Measurements from ENCODE around the gene GPR155.
"Not testable (repeated sequence)": the region's sequence is repeated elsewhere in the genome, so short reads cannot be mapped to it uniquely, and the experiment has no call there.

The GPR155 gene

GRCh38 chr2:174492963-174493431, 6.2 kb upstream of the GPR155 start:
- peak; percentile 21 for DNase-seq (ENCODE audit: low read depth)

GRCh38 chr2:174491947-174492346, 5.1 kb upstream of the GPR155 start:
- DNase-seq (ENCODE audit: low read depth) = no peak

- DNase-seq (ENCODE audit: low read depth) = no peak
Observed at GRCh38 chr2:174490051-174490450, 3.2 kb upstream of the GPR155 start.

GRCh38 chr2:174489520-174489919, 2.7 kb upstream of the GPR155 start:
- not testable (repeated sequence) for DNase-seq (ENCODE audit: low read depth)

DNA sequence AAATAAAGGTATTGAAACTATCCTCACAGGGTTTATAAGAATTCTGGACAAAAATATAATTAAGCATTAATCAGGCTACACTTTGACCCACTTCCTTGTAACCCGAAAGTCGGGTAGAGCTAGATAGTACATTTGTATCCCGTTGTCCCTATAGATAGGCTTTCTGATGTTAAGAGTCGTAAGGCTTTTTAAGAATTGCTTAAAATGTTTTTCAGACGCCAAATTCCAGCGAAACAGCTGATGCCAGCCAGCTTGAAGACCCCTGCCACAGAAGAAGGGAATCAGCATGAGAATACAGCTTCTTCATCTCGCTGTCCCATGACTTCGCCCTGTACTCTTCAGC, 962 bp upstream of the GPR155 start:
- no peak for DNase-seq (ENCODE audit: low read depth)

DNA sequence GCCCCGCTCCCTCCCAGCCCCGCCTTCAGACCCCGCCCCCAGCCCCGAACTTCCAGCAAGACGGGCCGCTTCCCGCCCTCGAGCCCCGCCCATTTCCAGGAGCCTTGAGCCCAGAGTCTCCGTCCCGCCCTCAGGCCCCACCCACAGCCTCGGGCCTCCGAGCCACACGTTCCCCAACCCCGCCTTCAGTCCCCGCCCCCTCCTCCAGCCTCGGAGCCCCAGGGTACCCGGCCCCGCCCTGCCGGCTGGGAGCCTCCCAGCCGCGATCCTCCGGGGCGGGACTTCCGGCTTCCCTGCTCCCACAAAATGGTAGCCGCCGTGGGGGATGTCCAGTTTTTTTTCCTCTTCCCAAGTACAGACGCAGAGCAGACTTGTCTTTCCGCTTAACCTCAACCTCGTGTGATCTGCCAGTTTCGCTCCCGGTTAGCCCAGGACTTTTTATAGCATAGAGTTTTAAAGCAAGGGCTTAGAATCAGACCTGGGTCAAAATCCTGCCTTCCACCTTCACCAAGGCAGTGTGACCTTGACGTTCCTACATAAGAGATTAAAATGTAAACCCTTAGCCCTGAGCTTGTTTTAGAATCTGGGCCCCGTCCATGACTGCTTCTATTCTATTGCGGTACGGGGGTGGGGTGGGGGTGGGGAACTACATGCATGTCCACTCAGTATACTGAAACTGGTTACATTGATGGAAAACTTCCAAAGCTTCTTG, 435 bp upstream of the GPR155 start:
- peak; percentile 97 for DNase-seq (ENCODE audit: low read depth)

DNA sequence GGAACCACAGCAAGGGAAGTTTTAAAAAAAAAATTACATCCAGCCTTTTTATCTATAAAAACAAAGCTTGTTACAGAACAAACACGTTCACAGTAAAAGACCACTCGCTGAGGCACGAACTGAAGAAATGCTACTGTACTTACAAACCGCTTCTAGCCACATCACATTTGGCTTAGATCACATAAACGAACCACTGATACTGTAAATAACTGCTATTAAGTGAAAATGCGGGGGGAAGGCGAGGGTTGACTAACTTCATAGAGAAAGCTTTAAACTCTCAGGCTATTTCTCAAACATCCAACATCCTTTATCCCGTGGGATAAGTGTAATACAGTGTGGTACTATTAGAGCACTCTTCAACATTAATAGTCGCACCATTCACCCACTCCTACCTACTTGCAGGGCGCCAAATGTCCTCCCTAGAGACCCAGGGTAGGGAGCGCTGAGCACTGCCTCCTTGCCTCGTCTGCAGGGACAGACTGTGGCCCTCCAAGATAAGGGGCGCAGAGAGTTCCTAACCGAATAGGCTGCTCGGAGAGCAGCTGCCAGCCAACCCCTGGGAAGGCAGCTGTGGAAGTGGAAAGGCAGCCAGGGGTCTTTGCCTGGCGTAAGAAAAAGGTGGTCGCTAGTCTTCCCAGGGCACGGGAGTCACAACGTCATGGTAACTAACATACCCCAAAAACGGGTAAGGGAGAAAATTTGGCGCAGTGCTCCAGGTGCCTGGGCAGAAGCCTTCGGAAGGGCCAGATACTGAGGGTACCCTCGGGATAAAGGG, 854 bp downstream of the GPR155 start:
- DNase-seq (ENCODE audit: low read depth) = no peak

DNA sequence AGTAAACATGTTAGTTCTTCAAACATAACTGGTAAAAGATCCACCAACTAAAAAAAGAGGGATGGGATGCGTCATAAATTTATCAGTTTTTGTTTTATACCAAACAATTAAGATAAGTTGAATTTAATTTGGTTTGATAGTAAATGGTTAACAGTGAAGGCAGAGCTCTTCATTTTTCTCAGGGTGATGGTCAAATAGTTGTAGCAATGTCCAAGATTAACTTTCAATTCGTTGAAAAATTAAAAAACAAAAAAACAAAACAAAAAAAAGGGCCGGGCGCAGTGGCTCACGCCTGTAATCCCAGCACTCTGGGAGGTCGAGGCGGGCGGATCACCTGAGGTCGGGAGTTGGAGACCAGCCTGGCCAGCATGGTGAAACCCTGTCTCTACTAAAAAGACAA, 1.8 kb downstream of the GPR155 start:
- not testable (repeated sequence) for DNase-seq (ENCODE audit: low read depth)

- no peak for DNase-seq (ENCODE audit: low read depth)
Observed at GRCh38 chr2:174484573-174484972, 2.3 kb downstream of the GPR155 start.

DNA sequence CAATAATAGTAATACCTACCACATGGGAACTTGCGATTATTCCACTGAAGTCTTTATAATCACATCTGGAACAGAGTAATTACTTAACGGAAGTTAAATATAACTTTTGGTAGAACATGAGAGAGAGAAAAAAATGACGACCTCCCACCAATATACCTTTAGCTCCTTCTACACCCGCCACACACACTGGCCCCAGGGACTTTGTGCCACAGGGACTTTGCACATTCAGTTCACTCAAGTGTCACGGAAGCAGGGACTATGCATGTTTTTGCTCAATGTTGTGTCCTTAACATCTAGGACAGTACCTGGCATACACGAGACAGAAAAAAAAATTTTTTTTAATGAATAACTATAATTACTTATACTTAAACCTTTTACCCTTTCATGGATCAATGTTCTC, 4.0 kb downstream of the GPR155 start:
- DNase-seq (ENCODE audit: low read depth) = no peak

DNA sequence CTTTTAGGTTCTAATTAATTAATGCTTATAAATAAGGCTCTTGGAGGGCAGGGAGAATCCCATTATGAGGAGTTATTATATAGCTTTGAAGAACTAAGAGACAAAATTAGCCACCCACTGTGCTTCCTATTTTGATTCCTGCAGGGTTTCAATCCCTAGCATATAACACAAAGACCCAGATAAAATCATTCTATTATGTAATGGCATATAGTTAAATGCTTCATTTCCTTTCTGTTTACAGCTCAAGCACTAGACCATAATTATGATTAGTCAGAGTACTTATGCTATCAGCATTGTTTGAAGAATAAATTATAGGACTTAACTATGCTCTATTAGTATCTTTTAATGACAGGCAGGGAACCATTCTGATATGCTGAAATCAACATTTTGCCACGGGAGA, 9.1 kb downstream of the GPR155 start:
- no peak for DNase-seq (ENCODE audit: low read depth)

- DNase-seq (ENCODE audit: low read depth) = no peak
Observed at GRCh38 chr2:174473796-174474195, 13.0 kb downstream of the GPR155 start.

DNA sequence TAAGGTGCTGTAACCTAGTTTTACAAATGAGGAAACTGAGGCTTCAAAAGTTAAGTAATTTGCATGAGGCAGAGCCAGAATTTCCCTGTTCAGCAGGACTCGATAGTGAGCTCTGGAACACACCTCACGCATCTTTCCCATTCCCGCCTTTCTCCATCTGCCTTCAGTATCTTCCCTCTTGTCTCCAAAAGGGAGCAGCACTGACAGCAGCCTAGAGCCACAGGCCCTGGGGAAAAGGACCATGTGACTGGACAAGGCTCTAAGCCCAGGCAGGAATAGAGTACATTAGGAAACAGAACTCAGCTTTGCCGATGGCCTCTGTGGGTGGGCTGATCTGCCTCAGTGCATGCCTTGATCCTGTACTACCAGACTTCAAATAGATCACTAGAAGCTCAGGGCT, 21.5 kb downstream of the GPR155 start:
- no peak for DNase-seq (ENCODE audit: low read depth)

DNA sequence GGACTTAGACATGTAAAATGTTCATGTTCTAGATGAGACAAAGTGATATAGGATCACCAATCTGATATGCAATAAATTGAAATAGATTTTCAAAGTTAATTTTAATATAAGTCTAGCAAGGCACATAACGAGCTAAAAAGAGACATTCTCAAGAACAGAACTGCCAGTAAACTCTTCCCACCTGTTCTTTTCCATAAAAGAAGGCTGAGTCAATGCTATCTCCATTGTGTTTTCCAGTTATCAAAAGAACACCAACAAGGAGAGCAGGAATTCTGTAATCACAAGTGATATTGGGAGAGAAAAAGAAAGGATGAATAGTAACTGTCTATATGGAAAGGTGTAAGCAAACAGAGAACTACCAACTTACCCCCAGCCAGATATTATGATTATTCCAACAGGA, 25.6 kb downstream of the GPR155 start:
- DNase-seq (ENCODE audit: low read depth) = no peak

GRCh38 chr2:174454566-174454965, 32.3 kb downstream of the GPR155 start:
- DNase-seq (ENCODE audit: low read depth) = no peak

DNA sequence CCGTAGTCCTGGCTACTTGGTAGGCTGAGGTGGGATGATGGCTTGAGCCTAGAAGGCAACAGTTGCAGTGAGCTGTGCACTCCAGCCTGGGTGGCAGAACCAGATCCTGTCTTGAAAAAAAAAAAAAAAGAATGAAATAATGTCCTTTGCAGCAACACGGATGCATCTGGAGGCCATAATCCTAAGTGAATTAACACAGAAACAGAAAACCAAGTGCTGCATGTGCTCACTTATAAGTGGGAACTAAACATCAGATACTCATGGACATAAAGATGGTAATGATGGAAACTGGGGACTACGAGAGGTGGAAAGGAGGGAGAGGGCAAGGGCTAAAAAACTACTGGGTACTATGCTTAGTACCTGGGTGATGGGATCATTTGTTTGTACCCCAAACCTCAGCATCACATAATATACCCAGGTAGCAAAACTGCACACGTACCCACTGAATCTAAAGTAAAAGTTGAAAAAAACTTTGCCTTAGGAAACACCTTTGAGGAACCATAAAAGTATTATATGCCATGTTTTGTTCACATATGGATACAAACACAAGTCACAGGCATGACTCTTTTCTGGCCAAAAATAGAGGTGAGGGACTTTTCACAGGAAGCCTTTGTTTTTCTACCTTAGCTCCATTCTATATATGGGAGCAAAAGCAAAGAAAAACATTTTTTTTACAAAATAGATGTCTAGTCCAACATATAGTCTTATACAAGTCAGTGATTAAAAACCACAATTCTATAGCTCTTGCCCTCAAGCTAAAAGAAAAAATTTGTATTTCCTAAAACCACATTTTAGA, 36.6 kb downstream of the GPR155 start:
- no peak for DNase-seq (ENCODE audit: low read depth)

- DNase-seq (ENCODE audit: low read depth) = no peak
Observed at GRCh38 chr2:174449033-174449432, 37.8 kb downstream of the GPR155 start.

DNA sequence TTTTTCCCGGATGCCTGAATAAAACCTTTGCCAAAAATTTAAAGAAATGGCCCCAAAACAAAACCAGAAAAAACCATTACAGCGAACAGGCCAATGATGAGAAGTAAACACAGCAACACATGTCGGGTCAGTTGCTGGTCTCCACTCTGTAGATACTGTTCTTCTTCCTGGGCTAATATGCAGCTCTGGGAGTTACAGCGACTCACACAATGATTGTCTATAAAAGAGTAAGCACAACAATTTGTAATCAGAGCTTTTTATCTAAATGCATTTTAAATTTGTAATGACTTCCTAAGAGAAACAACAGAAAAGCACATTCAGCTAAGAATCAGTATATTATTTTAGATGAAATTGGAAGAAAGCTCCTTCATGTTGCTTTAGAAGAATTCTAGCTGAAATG, 40.3 kb downstream of the GPR155 start:
- DNase-seq (ENCODE audit: low read depth) = no peak

GRCh38 chr2:174445248-174445647, 41.6 kb downstream of the GPR155 start:
- no peak for DNase-seq (ENCODE audit: low read depth)

DNA sequence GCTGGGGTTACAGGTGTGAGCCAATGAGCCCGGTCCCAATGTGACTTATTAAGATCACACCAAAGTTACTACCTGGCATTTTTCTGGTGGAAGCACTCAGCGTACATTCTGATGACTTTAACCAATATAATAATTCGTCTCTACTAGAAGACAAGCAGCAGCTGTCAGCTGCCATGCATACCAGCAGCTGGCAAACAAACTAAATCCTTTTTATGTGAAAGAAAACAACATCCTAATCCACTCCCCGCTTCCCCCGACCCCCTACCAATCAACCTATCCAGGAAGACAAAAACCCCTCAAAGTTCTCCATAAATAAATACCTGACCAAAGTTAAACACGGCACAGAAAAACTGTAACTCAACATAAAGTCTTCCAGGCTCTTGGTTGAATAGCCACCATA, 42.1 kb downstream of the GPR155 start:
- DNase-seq (ENCODE audit: low read depth) = no peak

DNA sequence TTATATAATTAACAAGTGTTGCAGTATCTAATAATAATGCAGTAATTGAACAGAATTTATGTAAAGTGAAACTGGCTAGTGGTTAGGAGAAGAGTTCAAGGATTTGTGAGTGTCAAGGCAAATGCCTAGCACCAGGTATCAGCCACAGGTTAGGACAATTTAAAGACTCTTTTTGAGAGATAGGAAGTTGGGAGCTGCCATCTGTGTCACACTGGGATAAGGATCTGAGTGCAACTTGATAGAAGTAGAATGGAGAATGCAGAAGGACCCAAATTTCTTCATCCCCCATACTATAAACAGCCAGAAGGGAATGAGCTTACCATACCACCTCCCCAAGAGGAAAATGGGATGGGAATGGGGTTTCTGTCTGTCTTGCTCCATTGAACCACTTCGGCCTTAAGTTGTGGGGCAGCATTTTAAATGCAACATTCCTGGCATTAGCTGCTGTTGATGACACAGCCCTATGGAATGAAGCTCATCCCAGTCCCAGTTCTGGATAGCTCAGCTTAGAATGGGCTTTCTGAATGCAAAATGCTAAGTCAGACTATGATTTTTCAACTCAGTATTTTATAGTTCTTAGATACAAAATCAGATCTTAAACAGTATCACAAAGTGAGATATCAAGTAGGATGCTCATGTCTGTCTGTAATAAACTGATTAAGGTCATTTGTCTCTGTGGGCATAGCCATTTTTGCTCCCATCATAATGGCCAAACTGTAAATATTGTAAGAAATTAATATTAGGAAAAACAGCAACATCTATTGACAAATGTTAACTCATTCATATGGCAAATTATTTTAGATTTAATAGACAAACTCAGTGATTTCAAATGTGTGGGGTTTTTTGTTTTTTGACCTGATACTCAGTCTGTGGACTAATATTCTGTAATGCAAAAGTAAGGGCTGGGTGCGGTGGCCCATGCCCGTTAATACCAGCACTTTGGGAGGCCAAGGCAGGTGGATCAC, 44.0 kb downstream of the GPR155 start:
- DNase-seq (ENCODE audit: low read depth) = no peak

GRCh38 chr2:174439950-174440349, 46.9 kb downstream of the GPR155 start:
- DNase-seq (ENCODE audit: low read depth) = no peak

Measured in stimulated activated CD8-positive, alpha-beta memory T cell treated with anti-CD3 and anti-CD28 coated beads, Interleukin-12 subunit alpha, Interleukin-12 subunit beta, amount 100 ng/mL, for 4 hours (primary cell).